NB4 (cell line): ENCODE data around the gene GTF2A1L.

Experiments used
- DNase-seq: peaks from one replicate; pipeline ENCODE4 v3.0.0; 2010; ENCODE audit warnings: low read depth
- H3K4me3 ChIP-seq: one replicate; pipeline ENCODE4 v1.5.1; 2011; ENCODE audit warnings: mild to moderate bottlenecking, low read depth, low read length, moderate library complexity
- CTCF ChIP-seq: IDR thresholded peaks from one replicate; pipeline ENCODE4 v1.5.1; 2012; ENCODE audit warnings: low read depth, low read length
- MYC ChIP-seq: IDR thresholded peaks from 2 replicates; pipeline ENCODE4 v1.6.1; 2011; ENCODE audit warnings: low read depth, low read length
- POLR2A ChIP-seq: IDR thresholded peaks from 2 replicates; pipeline ENCODE4 v1.6.1; 2011; ENCODE audit warnings: mild to moderate bottlenecking; ENCODE audit not compliant: insufficient read length; ENCODE audit errors: extremely low read depth
- TF ChIP-seq, protein P1 (sequence below): IDR thresholded peaks from 2 replicates; pipeline ENCODE4 v1.6.1; 2011; ENCODE audit warnings: low read depth, low read length

Gene GTF2A1L

DNA sequence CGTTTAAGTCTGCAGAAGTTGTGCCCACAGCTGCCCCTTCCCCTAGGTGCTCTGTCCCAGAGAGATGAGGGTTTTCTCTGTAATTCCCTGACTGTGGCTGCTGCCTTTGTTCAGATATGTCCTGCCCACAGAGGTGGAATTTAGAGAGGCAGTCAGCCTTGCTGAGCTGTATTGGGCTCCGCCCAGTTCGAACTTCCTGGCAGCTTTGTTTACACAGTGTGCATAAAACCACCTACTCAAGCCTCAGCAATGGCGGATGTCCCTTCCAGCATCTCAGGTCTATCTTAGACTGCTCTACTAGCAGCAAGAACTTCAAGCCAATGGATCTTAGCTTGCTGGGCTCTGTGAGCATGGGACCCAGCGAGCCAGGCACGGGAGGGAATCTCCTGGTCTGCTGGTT is 89.8 kb downstream of the GTF2A1L start:
- no peak overlapping the region for H3K4me3 ChIP-seq
- TF ChIP-seq POLR2A (no peak), MYC (no peak), CTCF (no peak)
- TF ChIP-seq, protein P1, sequence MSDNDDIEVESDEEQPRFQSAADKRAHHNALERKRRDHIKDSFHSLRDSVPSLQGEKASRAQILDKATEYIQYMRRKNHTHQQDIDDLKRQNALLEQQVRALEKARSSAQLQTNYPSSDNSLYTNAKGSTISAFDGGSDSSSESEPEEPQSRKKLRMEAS: no peak
- no peak for DNase-seq

- TF ChIP-seq, protein P1: no peak
- TF ChIP-seq POLR2A: no peak
- TF ChIP-seq CTCF: no peak
- no peak for TF ChIP-seq MYC
These were observed 91.7 kb downstream of the GTF2A1L start for GRCh38 chr2:48709096-48710034.

DNA sequence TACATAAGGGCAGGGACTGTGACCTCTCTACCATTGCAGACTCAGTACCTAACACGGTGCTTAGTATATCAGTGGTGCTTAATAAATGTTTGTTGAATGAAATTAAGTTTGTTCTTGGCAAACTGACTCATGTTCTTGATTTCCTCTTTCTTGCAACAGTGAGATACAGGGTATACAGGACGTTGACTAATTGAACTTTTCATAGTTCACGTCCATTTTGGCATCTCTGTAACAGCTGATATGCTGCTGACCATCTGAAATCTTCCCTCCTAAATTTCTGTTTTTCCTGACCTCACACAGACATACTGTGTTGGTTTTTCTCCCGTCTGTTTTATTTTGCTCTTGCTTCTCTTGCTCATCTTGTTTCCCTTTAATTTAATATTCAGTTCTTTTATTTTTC is 93.7 kb downstream of the GTF2A1L start:
- no peak for DNase-seq
- H3K4me3 ChIP-seq: no peak overlapping the region

More at GRCh38 chr2:48709096-48710034, 91.7 kb downstream of the GTF2A1L start:
- no peak overlapping the region for H3K4me3 ChIP-seq
- DNase-seq: no peak

DNA sequence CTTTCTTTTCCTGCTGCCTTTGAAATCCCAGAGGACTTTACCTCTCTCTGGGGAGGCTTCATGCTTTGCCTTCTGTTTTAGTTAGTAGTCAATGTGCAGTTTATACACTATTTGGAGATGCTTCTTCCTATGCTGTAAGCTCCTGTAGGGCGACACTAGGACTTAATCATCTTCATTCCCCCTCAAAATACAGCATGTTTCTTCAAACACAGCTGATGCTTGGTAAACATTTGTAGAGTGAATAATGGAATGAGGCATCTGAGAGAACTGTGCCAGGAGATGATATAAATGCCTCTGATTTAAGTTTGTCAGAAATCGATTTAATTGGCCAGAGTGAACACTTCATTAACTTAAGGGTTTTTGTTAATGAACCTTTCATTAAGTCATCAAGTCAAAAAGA is 94.5 kb downstream of the GTF2A1L start:
- TF ChIP-seq MYC (no peak), CTCF (no peak), POLR2A (no peak)
- TF ChIP-seq, protein P1: no peak
- H3K4me3 ChIP-seq: no peak overlapping the region
- no peak for DNase-seq

More for the DNA sequence above, 93.7 kb downstream of the GTF2A1L start:
- TF ChIP-seq POLR2A (no peak), MYC (no peak), CTCF (no peak)
- TF ChIP-seq, protein P1: no peak

DNA sequence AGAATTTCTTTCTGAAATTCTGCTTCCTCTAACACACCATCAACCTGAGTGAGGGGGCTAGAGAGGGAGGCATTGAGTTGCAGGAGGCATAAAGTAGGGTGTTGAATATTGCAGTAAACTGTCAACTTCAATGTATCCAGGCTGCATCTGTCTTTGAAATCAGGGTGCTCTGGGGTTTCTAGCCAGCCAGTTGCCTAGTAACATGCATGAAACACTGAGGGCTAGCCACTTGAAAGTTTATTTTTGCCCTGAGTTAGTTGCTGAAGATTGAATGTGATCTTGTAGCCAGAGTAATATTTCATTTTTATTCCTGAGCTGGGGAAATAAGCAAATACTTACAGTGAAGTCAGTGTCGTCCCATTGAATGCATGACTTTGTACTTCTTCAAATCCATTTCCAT is 96.0 kb downstream of the GTF2A1L start:
- no peak for DNase-seq
- TF ChIP-seq POLR2A (no peak), MYC (no peak), CTCF (no peak)
- TF ChIP-seq, protein P1: no peak

More for the DNA sequence above, 96.0 kb downstream of the GTF2A1L start:
- H3K4me3 ChIP-seq: no peak overlapping the region
